ENCODE measurements around the gene GDAP1L1.
"Not testable (repeated sequence)": the region's sequence is repeated elsewhere in the genome, so short reads cannot be mapped to it uniquely, and the experiment has no call there.

GDAP1L1 gene

GRCh38 chr20:44288252-44288651 lies 41.1 kb downstream of the GDAP1L1 start:
- no peak overlapping the region for H3K4me3 ChIP-seq
- no peak overlapping the region for H3K27ac ChIP-seq

DNA sequence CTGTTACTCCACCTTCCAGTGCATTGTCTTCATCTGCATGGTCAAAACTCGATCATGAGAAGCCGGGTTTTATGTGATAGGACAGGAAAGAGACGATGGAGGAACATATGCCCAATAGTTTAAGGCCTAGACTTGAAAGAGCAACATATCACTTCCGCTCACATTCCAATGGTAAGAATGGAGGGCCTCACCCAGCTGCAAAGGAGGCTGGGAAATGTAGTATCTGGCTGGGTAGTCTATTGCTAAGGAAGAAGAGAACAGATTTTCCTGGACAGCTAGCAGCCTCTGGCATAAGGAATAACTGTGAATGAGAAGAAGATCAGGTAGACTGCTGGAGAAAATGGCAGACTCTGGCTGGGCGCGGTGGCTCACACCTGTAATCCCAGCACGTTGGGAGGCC lies 44.6 kb downstream of the GDAP1L1 start:
- H3K27ac ChIP-seq, result no peak overlapping the region
- no peak overlapping the region for H3K4me3 ChIP-seq

- no peak overlapping the region for H3K4me3 ChIP-seq
- H3K27ac ChIP-seq, result no peak overlapping the region
These were observed 48.9 kb downstream of the GDAP1L1 start for GRCh38 chr20:44296011-44296410.

DNA sequence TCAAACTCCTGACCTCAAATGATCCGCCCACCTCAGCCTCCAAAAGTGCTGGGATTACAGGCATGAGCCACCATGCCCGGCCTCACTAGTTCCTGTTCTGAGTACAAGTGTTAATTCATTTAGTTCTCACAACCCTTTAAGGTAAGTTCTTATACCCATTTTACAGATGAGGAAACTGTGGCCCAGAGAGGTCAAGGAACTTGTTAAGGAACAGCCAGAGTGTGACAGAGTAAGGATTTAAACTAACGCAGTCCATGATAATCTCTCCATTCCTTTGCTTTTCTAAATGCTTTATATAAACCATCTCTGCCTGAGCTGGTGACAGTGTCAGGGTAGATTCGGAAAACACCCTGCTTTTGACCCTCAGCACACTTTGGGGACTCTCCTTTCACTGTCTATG lies 50.6 kb downstream of the GDAP1L1 start:
- no peak overlapping the region for H3K27ac ChIP-seq
- no peak overlapping the region for H3K4me3 ChIP-seq

DNA sequence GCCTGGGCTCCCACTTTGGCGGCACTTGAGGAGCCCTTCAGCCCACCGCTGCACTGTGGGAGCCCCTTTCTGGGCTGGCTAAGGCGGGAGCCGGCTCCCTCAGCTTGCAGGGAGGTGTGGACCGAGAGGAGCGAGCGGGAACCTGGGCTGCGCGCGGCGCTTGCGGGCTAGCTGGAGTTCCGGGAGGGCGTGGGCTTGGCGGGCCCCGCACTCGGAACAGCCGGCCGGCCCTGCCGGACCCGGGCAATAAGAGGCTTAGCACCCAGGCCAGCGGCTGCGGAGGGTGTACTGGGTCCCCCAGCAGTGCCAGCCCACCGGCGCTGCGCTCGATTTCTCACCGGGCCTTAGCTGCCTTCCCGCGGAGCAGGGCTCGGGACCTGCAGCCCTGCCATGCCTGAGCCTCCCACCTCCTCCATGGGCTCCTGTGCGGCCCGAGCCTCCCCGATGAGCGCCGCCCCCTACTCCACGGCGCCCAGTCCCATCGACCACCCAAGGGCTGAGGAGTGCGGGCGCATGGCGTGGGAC lies 52.0 kb downstream of the GDAP1L1 start:
- H3K27ac ChIP-seq, H3K4me3 ChIP-seq: not testable (repeated sequence)

- Histone ChIP-seq H3K27ac (no peak overlapping the region), H3K4me3 (no peak overlapping the region)
These were observed 54.2 kb downstream of the GDAP1L1 start for GRCh38 chr20:44301285-44301684.

GRCh38 chr20:44302026-44302669 lies 55.0 kb downstream of the GDAP1L1 start:
- Histone ChIP-seq H3K4me3 (no peak overlapping the region), H3K27ac (peak overlapping the region in 1 of 21 experiments; percentile 36)

DNA sequence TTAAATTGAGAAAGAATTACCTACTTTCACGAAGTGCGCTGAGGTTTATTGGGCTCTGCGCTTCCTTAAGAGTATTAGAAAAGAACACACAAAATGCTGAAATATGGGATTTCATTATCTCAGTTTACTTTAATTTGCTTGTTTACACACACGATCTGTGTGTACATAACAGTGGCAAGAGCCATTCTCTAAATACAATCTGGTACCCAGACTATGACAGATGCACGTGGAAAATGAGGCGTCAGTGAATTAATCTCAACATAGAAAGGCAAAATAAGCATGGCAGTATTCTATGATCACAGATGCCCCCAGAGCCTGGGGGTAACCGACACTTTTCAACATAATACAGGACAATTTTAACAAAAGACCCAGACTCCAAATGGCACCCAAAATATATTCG lies 55.6 kb downstream of the GDAP1L1 start:
- Histone ChIP-seq H3K4me3 (no peak overlapping the region), H3K27ac (no peak overlapping the region)

GRCh38 chr20:44304383-44304782 lies 57.3 kb downstream of the GDAP1L1 start:
- H3K27ac ChIP-seq, result no peak overlapping the region
- no peak overlapping the region for H3K4me3 ChIP-seq

DNA sequence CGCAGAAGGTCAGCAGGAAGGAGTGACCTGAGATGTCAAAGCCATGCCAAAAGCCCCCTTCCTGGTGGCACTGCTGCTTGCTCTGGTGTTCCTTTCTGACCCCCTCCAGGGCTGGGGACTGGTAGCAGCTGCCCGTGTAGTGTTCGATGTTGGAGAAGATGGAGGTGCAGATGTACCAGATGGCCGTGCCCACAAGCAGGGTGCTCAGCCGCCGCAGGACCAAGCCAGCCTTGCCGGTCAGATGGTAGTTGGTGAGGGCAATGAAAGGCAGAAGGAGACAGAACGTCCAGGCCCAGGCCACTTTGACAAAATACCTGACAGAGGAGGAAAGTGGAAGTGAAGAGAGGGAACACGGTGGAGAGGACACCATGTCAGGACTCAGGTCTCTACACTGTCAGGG lies 59.8 kb downstream of the GDAP1L1 start:
- Histone ChIP-seq H3K27ac (no peak overlapping the region), H3K4me3 (no peak overlapping the region)

- Histone ChIP-seq H3K4me3 (peak overlapping the region; percentile 59 to 86 (median 72)), H3K27ac (peak overlapping the region; percentile 28 to 91 (median 78))
These were observed 62.9 kb downstream of the GDAP1L1 start for GRCh38 chr20:44309763-44310663.

DNA sequence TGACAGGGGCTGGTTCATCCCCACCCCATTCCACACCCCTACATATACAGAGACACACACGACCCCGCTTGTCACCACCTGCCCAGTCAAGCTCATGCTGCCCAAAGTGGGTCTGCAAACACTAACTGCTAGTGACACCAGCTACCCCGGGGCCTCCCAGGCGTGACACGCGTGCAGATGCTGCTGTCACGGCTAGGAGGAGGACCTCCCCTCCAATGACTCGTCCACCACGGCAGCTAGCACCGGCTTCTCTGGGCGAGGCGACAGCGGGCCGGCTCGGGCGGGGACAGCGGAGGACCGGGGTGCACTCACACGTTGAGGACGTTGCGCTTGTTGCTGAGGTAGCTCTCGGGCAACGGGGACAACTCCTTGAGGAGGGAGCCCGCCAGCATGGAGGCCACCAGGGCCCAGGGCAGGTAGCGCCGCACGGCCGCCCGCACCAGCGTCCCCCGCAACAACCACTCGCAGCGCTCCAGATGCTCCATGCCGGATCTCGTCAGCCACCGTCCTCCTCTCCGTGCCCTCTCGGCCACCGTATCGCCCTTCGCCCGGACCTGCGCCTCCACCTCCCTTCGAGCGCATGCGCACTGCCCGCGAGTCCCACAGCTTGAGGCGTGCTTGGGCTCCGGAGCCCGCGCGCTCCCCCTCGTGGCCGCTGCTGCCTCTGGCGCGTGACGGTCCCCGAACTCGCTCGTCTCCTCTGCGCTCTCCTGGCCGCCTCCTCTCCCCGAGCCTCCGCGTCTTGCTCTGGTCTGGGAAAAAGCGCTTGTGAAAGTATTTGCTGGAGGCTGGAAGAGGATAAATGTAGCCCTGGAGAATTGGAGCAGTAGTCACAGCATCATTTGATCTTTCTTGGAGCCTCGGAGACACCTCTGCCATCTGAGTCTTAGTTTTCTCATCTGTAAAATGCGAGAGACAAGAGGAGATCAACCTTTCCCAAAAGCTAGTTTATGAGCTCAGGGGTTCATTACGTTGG lies 63.8 kb downstream of the GDAP1L1 start, which contains the start of gene FITM2:
Gene FITM2, minus strand, starts transcription at position 539 of the 976 bp plus-strand sequence. Its CDS starts 54 bp downstream, at position 485.
- Histone ChIP-seq H3K4me3 (peak within 1 kb of the TSS; percentile 59 to 86 (median 72)), H3K27ac (peak within 1 kb of the TSS; percentile 28 to 91 (median 78))

- no peak overlapping the region for H3K27ac ChIP-seq
- H3K4me3 ChIP-seq, result no peak overlapping the region
These were observed 67.8 kb downstream of the GDAP1L1 start for GRCh38 chr20:44314870-44315269.

- Histone ChIP-seq H3K4me3 (no peak overlapping the region), H3K27ac (no peak overlapping the region)
These were observed 72.8 kb downstream of the GDAP1L1 start for GRCh38 chr20:44319839-44320422.

DNA sequence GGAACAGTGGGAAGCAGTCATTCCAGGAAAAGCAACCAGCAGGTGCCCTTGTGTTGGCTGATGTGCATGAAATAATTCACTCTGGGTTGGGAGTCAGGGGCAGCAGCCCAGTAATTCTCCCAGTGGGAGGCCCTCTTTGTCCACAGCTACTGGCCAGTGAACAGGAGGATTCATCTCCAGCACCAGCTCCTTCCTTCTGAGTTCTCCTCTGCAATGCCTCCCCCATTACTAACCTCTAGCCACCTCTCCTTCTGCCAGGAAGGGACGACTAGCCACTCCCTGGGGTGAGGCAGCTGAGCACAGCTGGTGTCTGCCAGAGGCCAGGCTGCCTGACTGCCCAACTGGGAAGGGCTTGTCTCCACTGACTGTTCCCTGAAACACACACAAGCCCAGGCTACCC lies 77.2 kb downstream of the GDAP1L1 start:
- no peak overlapping the region for H3K4me3 ChIP-seq
- H3K27ac ChIP-seq, result no peak overlapping the region

DNA sequence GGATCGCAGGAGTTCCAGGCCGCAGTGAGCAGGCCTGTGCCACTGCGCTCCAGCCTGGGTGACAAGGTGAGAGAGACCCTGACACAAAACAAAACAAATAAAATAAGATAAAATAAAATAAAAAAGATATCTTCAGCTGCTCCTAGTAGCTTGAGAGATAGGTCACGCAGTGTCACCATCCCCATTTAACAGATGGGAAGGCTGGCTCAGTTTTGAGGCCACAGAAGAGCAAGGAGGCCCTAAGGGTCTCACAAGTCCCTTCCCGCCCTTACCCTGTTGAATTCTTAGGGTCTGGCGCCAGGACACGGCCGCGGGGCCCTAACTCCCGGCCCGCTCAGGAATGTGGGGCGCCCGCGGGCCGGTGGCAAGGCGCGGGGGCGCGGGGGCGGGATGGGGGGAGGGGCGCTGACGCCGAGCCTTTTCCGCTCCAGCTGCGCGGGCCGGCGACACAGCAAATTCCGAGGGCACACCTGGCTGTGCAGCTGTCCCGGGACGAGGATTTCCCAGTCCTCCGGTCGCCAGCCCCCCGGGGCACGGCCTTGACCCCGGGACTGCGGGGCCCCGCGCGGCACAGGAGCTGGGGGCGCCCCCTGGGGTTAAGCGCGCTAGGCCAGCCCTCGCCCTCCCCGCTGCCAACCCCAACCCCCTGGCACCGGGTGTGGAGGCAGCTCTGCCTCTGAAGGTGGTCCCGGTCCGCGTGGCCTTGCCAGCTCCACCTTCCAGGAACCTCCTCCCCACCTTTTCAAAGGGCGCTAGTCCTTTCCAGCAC lies 79.5 kb downstream of the GDAP1L1 start:
- peak overlapping the region in 6 of 7 experiments; percentile 17 to 38 (median 22) for H3K4me3 ChIP-seq
- peak overlapping the region in 3 of 21 experiments; percentile 12 to 44 (median 14) for H3K27ac ChIP-seq

GRCh38 chr20:44327748-44328147 lies 80.6 kb downstream of the GDAP1L1 start:
- H3K4me3 ChIP-seq, H3K27ac ChIP-seq: not testable (repeated sequence)

GRCh38 chr20:44328428-44328827 lies 81.3 kb downstream of the GDAP1L1 start:
- no peak overlapping the region for H3K4me3 ChIP-seq
- H3K27ac ChIP-seq, result no peak overlapping the region
